HEK293T (cell line): ENCODE measurements around the gene ZNF511.

Source experiments
- CTCF ChIA-PET: fragments of 350-600 bp; formaldehyde crosslinking; extraction: SDS; loops from one replicate; lab custom pipeline; 2021; ENCODE audit warnings: antibody characterized with exemption, inconsistent platforms; lab: Yijun Ruan, JAX
- POLR2A ChIA-PET: fragments of 350-600 bp; formaldehyde crosslinking; extraction: SDS; loops from one replicate; lab custom pipeline; 2020; ENCODE audit warnings: antibody characterized with exemption, inconsistent platforms; lab: Yijun Ruan, JAX
- DNase-seq: peaks from one replicate; pipeline ENCODE4 v3.0.0; 2012; ENCODE audit warnings: mixed read lengths; ENCODE audit errors: extremely low spot score
- ARNT ChIP-seq: fragments of 450-650 bp; IDR thresholded peaks from 2 replicates; pipeline ENCODE4 v1.6.1; 2017; ENCODE audit warnings: mild to moderate bottlenecking
- BHLHE40 ChIP-seq: fragments of 450-650 bp; IDR thresholded peaks from 2 replicates; pipeline ENCODE4 v1.6.1; 2016; ENCODE audit warnings: mild to moderate bottlenecking, moderate library complexity, borderline replicate concordance
- CTBP1 ChIP-seq: fragments of 450-650 bp; IDR thresholded peaks from 2 replicates; pipeline ENCODE4 v1.6.1; 2016; ENCODE audit warnings: borderline replicate concordance
- ELF4 ChIP-seq: fragments of 450-650 bp; IDR thresholded peaks from 2 replicates; pipeline ENCODE4 v1.6.1; 2017; ENCODE audit warnings: antibody characterized with exemption
- FOXA1 ChIP-seq: fragments of 450-650 bp; IDR thresholded peaks from 2 replicates; pipeline ENCODE4 v1.6.1; 2016; ENCODE audit warnings: mild to moderate bottlenecking
- FOXK2 ChIP-seq: fragments of 450-650 bp; IDR thresholded peaks from 2 replicates; pipeline ENCODE4 v1.6.1; 2016; ENCODE audit warnings: mild to moderate bottlenecking
- FOXM1 ChIP-seq: fragments of 450-650 bp; IDR thresholded peaks from 2 replicates; pipeline ENCODE4 v1.6.1; 2017; ENCODE audit warnings: mild to moderate bottlenecking, borderline replicate concordance
- HDGF ChIP-seq: fragments of 450-650 bp; IDR thresholded peaks from 2 replicates; pipeline ENCODE4 v1.6.1; 2017; ENCODE audit warnings: antibody characterized with exemption, borderline replicate concordance
- L3MBTL2 ChIP-seq: fragments of 450-650 bp; conservative IDR thresholded peaks from 2 replicates; pipeline ENCODE4 v1.6.1; 2016; ENCODE audit warnings: mild to moderate bottlenecking
- LEF1 ChIP-seq: fragments of 450-650 bp; IDR thresholded peaks from 2 replicates; pipeline ENCODE4 v1.6.1; 2017; ENCODE audit warnings: mild to moderate bottlenecking, borderline replicate concordance
- NFRKB ChIP-seq: fragments of 450-650 bp; IDR thresholded peaks from 2 replicates; pipeline ENCODE4 v1.6.1; 2016; ENCODE audit warnings: mild to moderate bottlenecking, moderate library complexity
- PKNOX1 ChIP-seq: fragments of 450-650 bp; IDR thresholded peaks from 2 replicates; pipeline ENCODE4 v1.6.1; 2016
- SP1 ChIP-seq: fragments of 450-650 bp; IDR thresholded peaks from 2 replicates; pipeline ENCODE4 v1.6.1; 2017
- SUZ12 ChIP-seq: fragments of 450-650 bp; IDR thresholded peaks from 2 replicates; pipeline ENCODE4 v1.6.1; 2016; ENCODE audit warnings: mild to moderate bottlenecking
- TARDBP ChIP-seq: fragments of 450-650 bp; IDR thresholded peaks from 2 replicates; pipeline ENCODE4 v1.6.1; 2016
- ZNF384 ChIP-seq: fragments of 450-650 bp; IDR thresholded peaks from 2 replicates; pipeline ENCODE4 v1.6.1; 2016

Gene ZNF511

GRCh38 chr10:133267829-133268228, 40.9 kb upstream of the ZNF511 start:
- TF ChIP-seq CTBP1 = no peak
- no peak for TF ChIP-seq BHLHE40
- TF ChIP-seq TARDBP = no peak
- TF ChIP-seq ARNT = no peak
- no peak for TF ChIP-seq ELF4
- no peak for TF ChIP-seq SP1
- TF ChIP-seq HDGF = no peak
- no peak for TF ChIP-seq FOXM1
- TF ChIP-seq PKNOX1 = no peak
- no peak for TF ChIP-seq SUZ12
- TF ChIP-seq L3MBTL2 = no peak
- CTCF ChIA-PET = interaction anchor here (0.9 kb wide), 1 partner anchor 39 kb away, joined by 3 read pairs; no protein-coding TSS in a partner anchor
- POLR2A ChIA-PET = no interaction called here
- no peak for DNase-seq

GRCh38 chr10:133268532-133268931, 40.2 kb upstream of the ZNF511 start:
- ChIA-PET CTCF (no interaction called here), POLR2A (no interaction called here)
- TF ChIP-seq FOXA1 (no peak), SUZ12 (no peak), CTBP1 (no peak), BHLHE40 (no peak), LEF1 (no peak), HDGF (no peak), ARNT (no peak), L3MBTL2 (no peak), TARDBP (no peak), ZNF384 (no peak), PKNOX1 (no peak), ELF4 (no peak), FOXK2 (no peak), NFRKB (no peak), FOXM1 (no peak)

GRCh38 chr10:133269367-133269766, 39.3 kb upstream of the ZNF511 start:
- CTCF ChIA-PET = no interaction called here
- POLR2A ChIA-PET = no interaction called here
- no peak for DNase-seq
- no peak for TF ChIP-seq FOXA1
- TF ChIP-seq SP1 = no peak
- TF ChIP-seq ELF4 = no peak
- no peak for TF ChIP-seq FOXM1
- no peak for TF ChIP-seq LEF1
- no peak for TF ChIP-seq ZNF384
- TF ChIP-seq TARDBP = no peak
- TF ChIP-seq L3MBTL2 = no peak
- no peak for TF ChIP-seq PKNOX1
- TF ChIP-seq CTBP1 = no peak
- no peak for TF ChIP-seq HDGF
- no peak for TF ChIP-seq FOXK2

More at GRCh38 chr10:133268532-133268931, 40.2 kb upstream of the ZNF511 start:
- no peak for DNase-seq

- TF ChIP-seq SP1 (no peak), NFRKB (no peak), PKNOX1 (no peak), CTBP1 (no peak), SUZ12 (no peak), FOXK2 (no peak), TARDBP (no peak), ZNF384 (no peak), HDGF (no peak), LEF1 (no peak), FOXA1 (no peak), FOXM1 (no peak)
- POLR2A ChIA-PET = no interaction called here
- CTCF ChIA-PET = no interaction called here
- DNase-seq = no peak
These were observed 38.5 kb upstream of the ZNF511 start for GRCh38 chr10:133270204-133270603.

- no peak for TF ChIP-seq SP1
- no peak for TF ChIP-seq PKNOX1
- TF ChIP-seq CTBP1 = no peak
- TF ChIP-seq ZNF384 = no peak
- TF ChIP-seq FOXM1 = no peak
- no peak for TF ChIP-seq TARDBP
- TF ChIP-seq ARNT = no peak
- TF ChIP-seq BHLHE40 = no peak
- CTCF ChIA-PET = no interaction called here
- POLR2A ChIA-PET = no interaction called here
These were observed 37.9 kb upstream of the ZNF511 start for GRCh38 chr10:133270773-133271297.

More at GRCh38 chr10:133270773-133271297, 37.9 kb upstream of the ZNF511 start:
- DNase-seq = no peak
